Measurements from ENCODE around the gene CRYZL1.
"Not testable (repeated sequence)": the region's sequence is repeated elsewhere in the genome, so short reads cannot be mapped to it uniquely, and the experiment has no call there.

The CRYZL1 gene

DNA sequence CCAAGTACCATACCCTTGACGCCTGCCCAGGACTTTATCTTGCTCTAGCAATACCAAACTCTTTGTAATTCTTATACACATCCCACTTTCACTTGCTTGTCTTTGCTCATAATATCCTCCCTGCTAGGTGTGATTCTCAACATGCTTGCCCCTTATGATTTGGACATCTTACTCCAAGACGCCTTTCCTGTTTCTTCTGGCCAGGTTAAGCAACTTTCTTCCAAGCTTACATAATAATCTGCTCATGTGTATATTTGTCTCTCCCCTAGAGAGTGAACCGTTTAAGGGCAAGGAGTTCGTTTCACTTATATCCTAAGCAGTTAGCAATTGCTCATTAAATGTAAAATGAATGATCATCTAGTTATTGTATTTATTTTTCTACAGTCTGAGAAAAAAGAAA is 21.8 kb downstream of the CRYZL1 start:
- DNase-seq, result no peak

DNA sequence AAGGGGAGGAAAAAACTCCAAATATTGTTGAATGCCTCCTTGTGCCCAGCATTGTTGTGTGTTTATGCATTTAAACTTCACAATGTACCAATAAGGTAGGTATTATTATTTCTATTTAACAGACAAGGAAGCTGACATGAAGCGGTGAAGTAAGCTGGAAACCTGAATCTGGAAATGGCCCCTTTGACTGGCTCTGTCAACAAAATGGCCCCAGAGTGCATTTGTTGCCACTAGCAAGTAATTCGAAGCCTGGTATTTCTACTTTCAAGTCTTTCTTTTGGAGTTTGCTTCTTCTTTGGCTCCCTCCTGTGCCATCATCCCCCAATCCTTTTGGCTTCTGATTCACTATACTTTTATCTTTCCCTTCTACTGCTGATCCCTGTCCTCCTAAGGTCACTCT is 23.1 kb downstream of the CRYZL1 start:
- no peak for DNase-seq

DNA sequence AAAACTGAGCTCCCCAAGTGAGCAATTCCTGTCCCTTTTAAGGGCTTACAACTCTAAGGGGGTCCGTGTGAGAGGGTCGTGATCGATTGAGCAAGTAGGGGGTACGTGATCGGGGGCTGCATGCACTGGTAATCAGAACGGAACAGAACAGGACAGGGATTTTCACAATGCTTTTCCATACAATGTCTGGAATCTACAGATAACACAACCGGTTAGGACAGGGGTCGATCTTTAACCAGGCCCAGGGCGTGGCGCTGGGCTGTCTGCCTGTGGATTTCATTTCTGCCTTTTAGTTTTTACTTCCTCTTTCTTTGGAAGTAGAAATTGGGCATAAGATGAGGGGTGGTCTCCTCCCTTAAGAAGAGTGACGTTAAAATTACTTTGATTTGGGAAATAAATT is 24.0 kb downstream of the CRYZL1 start:
- not testable (repeated sequence) for DNase-seq

DNA sequence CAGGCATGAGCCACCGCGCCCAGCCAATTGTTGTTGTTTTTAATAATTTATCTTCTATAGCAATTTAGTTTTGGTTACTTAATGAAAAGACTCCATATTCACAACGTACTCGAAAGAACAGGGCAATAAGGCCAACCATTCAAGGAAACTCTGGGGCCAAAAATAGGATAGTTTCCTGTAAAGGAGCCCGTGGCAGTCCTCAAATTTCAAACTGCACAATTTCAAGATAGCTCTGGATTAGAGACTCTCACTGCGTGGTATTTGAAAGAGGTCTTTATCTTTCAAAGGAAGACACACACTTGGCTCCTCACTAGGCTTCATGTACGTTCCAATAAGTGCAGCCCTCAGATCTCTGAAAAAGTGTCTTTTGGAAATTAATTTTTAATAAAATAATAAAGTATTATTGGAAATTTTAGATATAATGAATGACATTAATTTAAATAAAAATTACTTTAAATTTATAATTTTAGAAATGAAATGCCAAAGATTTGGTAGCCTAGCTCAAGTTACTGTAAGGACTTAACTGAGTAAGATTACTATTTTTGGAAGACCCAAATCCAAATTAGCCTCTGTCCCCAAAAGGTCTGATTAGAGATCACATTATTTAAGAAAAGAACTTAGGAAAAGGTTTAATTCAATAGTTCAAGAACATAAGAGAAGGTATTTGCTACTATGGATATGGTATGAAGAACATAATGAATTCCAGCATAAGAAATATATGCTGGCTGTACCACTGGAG is 30.4 kb downstream of the CRYZL1 start:
- no peak for DNase-seq

DNA sequence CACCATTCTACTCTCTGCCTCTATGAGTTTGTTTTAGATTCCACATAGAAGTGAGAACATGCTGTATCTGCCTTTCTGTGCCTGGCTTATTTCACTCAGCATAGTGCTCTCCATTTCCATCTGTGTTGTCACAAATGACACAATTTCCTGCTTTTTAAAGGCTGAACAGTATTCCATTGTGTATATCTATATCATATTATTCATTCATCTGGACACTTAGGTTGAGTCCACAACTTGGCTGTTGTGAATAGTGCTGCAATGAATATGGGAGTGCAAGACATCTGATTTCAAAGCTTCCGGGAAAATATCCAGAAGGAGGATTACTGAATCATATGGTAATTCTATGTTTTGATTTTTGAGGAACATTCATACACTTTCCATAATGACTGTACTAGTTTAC is 33.0 kb downstream of the CRYZL1 start:
- DNase-seq, result no peak

DNA sequence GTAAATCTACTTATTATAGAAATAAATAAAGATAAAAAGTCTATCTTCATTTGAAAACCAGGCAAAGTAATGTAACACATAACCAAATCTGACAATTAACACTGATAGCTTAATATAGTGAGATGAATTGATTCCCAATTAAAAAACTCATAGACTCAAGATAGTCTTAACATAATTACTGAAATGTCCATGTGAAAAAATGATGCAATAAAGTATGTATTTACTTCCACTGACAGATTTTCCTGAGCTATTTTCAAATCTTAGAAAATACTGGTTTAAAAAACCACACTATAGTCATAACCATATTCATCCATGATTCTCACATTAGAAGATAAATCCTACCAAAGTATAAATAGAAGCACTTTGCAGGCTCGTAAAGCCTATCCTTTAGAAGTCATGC is 43.5 kb downstream of the CRYZL1 start:
- DNase-seq, result no peak

DNA sequence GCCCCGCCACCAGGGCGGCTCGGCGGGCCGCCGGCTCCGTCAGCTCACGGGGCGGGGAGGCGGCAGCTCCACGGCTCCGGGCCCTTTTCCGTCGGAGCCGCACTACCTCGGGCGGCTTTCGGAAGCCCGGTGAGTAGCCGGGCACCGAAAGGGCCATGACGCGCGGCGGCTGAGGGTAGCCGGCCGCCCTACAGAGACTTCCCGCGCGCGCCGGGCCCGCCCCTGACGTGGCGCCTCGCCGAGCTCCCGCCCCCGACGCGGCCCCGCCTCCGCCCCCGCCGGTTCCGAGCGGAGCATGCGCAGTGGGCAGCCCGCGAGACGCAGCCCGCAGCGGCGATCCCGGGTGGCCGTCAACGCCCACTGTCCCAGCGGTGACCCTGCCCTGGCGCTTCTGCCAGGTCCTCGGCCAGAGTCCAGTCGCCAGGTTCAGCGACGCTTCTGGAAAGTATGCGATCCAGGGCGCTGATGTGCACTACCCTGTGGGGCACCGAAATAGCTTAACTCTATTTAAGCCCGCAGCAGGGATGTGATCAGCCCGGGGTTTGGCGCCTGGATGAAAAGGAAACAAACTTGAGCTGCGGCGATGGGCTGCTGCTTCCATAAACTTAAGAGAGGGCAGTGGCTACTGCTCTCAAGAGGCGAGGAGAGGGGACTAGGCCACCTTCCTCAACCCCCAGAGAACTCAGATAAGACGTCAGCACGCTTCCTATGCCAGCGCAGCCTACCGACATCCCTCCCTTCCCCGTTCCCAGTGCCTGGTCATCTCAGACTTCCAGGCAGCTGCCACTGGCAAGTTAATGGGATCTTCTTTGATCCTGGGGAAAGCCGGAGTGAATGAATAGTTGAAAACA is 52.8 kb downstream of the CRYZL1 start, which contains the start of gene DONSON:
TSS of gene DONSON (minus strand) at position 200 of the 851 bp plus-strand sequence. CDS start at position 157, 43 bp downstream.
- DNase-seq, result no peak

DNA sequence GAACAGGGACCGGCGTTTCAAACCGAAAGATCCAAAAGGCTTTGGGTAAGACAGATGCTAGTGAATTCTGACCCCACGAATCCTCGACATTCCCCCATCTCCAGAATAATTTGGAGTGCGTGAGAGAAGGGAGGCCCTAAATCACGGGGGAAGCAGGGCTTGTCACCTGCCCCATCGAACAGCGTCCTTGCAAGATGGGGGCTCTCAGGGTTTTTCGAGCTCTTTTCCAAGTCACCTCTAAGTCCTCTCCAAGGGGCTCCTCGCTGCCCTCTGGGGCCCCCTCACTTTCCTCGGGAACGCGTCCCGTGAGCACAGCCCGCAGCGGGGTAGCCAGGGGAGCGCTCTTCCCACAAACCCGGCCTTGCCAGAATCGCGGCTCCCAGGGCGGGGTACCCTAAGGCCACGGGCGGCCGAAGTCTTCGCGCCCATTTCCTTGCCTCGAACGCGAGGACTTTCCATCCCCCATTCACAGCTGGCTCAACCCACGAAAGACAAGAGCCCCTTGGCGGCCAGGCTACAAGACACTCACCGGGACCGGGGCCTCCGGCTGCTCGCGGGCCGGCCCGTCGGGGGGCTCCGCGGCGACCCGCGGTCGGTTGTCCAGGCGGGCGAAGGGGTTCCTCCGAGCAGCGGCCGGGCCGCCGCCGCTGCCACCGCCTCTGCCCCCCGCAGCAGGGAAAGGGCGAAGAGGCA is 53.6 kb downstream of the CRYZL1 start:
- no peak for DNase-seq

DNA sequence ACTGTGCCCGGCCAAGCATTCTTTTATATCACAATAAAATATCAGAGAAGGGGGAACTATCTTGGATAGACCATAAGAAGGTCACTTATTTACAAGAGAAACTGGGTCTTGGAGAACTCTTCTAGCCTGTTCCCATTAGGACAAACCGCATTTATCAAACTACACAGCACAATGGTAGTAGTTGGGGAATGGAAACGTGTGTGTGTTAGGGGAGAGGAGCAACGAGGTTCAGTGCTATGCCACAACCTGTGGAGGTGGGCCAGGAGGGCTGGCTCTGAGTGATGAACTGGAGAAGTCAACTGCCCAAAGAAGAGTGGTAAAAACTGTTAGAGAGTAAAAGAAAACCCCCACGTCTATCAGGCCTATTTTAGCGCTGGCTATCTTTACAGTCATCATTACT is 54.6 kb downstream of the CRYZL1 start:
- DNase-seq, result no peak

DNA sequence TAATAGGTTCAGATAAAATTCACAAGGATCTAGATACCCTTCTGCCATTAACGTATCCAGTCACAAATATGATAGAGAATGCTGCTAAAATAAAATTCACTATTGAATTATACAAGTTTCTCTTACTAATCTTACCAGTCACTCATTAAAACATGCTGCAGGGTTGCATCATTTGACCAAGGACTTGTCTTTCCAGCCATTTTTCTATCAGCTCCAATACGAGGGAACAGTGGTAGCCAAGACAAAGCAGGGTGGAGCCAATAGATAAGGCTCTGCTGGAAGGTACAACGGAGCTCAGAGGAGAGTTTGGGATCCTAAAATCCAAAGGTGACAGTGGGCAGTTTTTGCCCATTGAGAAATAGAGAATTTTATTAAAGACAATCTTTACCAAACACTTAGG is 57.1 kb downstream of the CRYZL1 start:
- DNase-seq, result no peak

DNA sequence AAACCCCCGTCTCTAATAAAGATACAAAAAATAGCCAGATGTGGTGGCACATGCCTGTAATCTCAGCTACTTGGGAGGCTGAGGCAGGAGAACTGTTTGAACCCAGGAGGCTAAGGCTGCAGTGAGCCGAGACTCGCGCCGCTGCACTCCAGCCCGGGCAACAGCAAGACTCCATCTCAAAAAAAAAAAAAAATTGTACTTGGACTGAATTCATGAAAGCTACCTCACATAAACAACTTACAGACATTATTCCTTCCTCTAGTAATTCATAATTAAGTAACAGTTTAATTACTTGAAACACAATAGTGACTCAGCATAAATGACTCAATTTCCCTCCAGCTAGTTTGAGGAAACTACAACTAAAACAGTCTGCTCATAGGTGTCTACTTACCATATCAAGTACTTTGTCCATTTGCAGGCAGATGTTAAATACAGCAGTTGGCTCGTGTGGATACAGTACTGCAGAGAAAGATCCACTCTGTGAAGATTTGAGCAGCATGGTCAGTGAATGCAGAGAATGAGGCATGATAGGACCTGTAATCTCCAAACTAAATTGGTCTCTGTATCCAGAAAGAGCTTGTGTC is 62.5 kb downstream of the CRYZL1 start:
- no peak for DNase-seq

DNA sequence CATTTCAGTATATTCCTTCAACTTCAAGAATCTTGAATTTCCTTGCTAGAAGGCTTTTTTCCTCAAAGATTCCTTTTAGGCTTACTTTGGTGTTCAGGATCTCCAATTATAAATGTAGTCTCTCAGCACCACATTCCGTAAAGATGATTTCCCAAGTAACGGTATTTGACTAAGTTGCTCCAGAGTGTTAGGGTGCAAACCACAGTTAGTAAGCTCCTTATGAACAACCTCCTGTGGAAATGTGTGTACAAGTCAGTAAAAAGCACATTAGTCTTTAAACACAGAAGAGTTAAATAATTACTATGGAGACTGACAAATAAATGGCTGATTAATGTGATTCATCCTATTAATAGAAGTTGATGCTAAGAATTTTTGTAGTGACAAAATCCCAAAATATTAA is 63.3 kb downstream of the CRYZL1 start:
- DNase-seq, result no peak

DNA sequence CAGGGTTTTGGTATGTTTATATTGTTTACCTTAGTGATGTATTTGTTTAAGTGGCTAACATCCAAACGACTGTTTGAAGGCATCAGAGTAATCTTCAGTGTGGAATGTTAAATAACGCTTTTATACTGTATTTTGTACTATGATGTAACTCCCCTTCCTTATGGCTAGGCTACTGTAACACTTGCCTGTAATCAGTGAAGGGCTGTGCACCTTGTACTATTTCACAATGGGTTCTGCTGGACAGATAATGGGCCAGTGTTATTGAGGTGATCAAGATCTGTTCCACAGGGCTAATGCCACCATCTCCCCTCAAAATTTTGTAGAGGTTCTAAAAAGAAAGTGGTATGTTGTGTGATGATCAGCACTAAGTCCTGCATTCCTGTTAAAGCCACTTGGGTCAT is 64.8 kb downstream of the CRYZL1 start:
- DNase-seq, result not testable (repeated sequence)

DNA sequence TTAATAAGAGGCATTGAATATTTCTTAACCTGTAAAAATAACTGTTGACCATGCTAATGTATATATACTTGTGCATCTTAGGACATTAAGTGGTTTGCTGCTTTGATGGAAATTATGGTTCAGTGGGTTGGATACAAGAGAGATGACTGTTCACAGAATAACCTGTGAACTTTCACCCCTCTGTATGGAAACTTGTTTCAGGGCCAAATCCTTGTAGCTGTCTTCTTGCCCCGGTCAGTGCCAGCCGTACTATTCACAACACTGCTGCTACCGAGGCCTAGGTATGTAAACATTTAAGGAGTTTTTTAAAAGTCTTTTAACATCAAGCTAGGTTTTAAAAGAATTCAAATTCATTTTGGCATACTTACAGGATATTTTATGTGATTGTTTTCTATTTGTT is 69.2 kb downstream of the CRYZL1 start:
- DNase-seq, result no peak

DNA sequence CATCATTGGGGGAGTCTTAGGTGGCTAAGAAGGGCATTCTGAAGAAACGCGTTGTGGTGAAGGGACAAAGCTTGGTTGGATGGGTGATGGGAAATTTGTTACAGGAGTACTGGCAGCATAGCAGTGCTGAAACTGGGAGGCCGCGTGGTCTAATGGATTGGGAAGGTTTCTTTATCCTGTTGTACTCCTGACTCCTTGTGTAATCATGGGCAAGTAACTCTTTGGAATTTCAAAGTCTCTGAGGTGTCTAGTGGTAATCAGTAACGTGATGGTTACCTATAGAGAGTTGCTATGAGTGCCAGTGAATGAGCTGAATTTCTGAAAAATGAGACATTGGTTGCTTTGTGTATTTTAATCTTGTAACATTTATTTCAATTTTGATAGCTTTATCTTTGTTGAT is 71.5 kb downstream of the CRYZL1 start:
- DNase-seq, result no peak

DNA sequence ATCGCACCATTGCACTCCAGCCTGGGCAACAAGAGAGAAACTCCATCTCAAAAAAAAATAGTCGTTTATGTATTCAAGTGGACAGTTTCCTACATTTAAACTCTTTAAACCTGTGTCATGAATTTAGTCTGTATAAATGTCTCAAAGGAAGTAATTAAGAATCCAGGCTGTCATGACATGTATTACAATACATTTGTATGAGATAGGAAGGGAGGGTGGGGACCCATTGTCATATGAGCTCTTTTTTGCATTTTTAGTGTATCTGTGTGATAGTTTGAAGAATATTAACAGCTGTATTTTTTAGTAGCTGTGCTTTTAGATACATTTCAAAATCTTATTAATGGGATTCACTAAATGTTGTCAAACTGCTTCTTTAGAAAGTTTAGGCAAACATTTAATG is 73.1 kb downstream of the CRYZL1 start:
- no peak for DNase-seq

DNA sequence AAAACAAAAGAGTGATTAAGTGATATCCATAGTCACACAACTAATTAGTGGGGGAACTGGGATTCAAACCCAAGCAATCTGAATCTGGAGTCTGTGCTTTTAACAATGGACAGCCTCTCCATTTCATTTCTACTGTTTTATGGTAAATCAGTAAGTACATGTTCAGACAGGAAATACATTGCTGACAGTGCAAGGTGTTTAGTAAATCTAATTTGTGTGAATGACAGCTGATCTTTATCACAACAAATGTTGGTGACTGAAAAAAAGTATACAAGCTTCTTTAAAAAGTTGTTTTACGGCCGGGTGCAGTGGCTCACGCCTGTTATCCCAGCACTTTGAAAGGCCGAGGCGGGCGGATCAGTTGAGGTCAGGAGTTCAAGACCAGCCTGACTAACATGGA is 73.6 kb downstream of the CRYZL1 start:
- no peak for DNase-seq

DNA sequence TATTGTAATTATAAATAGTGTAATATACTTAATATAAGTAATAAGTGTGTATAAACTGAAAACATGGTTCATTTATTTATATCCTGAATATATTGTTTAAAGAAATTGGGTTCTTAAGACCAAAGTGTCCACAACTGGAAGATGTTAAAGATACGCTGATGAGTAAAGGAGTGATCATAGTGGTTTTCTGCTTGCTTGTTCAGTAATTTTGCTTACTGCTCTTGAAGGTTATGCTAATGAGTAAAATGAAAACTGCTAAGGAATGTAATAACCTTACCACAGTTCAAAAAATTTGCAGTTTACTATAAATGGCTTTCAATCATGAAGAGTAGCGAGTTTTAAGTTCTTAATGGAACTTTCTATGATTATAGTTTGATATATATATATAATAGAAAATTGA is 75.0 kb downstream of the CRYZL1 start:
- no peak for DNase-seq

DNA sequence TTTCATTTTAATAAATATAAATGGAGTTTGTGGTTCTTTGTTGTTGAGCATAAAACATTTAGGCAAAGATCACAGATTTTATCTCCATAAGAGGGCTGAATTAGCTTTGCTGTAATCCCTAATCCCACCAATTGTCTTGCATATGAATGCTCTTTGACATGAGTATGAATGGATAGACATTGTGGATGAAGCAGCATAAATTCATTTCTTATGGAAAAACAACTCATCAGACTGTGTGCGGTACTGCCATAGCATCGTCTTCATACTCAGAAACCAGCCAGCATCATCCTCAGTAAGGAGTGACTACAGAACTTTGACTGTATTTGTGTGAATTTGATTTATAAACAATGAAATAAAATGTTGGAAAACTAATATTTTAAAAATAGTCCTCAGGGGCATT is 79.2 kb downstream of the CRYZL1 start:
- DNase-seq, result no peak

DNA sequence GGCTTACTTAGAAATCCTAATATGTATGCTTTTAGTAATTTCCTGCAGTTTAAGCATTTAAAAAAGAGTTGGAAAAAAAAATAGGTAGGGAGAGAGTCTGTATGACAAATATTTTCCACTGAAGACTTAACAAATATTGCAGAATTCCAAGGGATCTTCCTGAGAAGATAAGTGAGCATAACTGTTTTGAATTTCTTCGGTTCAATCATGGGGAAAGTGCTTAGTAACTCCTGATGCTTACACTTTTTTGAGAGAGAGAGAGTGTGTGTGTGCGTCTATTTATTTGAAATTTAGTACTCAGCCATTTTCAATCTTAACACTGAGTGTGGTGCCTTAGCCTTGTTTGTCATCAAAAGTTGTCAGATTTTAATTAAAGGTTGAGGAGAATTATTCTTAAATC is 80.2 kb downstream of the CRYZL1 start:
- no peak for DNase-seq

DNA sequence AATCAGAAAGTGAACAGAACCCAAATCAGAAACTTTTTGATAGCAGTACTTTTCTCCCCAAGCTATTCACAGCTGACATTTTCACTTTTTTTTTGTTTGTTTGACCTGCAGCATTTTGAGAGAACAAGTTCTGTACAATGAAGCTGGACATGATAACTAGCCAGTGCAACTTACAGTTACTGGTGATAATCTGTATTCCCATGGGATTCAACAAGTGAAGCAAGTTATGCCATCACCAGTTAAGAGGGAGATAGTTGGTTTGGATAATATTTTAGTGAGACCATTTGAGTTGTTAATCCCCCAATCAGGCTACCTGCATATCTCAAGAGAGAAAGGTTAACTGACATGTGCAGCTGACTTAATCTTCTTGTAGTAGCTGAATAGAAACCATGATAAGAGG is 80.6 kb downstream of the CRYZL1 start:
- no peak for DNase-seq

DNA sequence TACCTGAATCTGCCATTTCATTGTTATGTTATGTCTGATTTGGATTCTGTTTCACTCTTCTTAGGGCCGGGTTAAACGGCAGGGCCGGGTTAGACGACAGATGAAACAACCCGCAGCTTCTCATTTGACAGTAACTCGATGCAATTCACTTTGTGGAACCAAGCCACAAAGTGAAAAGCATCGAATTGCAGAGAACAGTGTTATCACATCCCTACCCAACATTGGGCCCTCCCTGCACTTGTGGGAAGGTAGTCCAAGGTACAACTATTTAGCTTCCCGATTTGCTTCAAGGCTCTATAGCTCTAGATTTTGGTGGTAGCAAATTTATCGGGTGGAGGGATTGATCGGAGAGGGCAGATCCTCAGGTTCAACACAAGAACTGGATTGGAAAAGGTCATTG is 81.7 kb downstream of the CRYZL1 start:
- no peak for DNase-seq

DNA sequence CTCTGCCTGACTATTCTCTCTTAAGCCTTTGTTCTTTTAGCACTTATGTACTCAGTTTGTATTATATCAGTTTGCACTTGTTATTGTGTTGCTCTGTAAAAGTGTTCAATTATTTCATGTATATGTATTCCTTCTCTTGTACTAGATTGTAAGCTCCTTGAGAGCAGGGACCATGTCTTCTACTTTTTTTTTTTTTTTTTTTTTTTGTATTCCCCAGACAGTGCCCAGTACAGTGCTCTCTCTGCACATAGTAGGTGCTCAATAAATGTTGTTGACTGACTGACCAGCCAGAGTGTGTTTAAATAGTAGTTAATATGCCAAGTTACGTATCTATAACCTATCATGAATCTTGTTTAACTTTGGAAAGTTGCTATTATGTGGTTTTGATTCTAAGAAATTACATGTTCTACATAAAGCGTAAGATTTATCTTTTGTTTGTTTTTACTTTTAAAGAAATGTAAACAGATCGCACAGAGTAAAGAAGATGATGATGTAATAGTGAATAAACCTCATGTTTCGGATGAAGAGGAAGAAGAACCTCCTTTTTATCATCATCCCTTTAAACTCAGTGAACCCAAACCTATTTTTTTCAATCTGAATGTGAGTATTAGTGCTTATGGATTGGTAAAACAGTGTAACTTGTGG is 82.6 kb downstream of the CRYZL1 start:
- DNase-seq, result no peak
